OCI-LY7 (cell line): ENCODE results near the gene FMNL2. TPM values are rescaled to one million over a fixed set of nuclear protein-coding genes. Genes with fewer than 3 reads are reported as not detected.

Experiments used
- small RNA-seq: library from RNA; depleted of rRNA; stranded (forward); fragments of <200 nt; gene quantifications from one replicate; pipeline ENCODE3, GENCODE V24; 2014
- total RNA-seq, 2 experiments: library from RNA; depleted of rRNA in 1 of 2; stranded (reverse); fragments of >200 nt in 1 of 2; shearing (Covaris generic) in 1 of 2; gene quantifications; 2 replicates each; pipeline ENCODE4 v1.2.3, GENCODE V29; 2014 to 2022

The FMNL2 gene
- total RNA-seq, 2 experiments from 2014 or later, result 0.03 to 0.21 TPM

Small RNAs within 50 kb of the gene (small RNA-seq; reads per million reads assigned to genes)
- not detected for gene AC012443.1

Other genes with a start within 250 kb of the FMNL2 start
- gene CACNB4, start 236.1 kb upstream of the FMNL2 start, total RNA-seq (2014; rRNA removed; shearing (Covaris generic)), result 0.06 and 0.82 TPM in 2 replicates
- 0.37 and 0.76 TPM in 2 replicates for gene CACNB4, start 236.1 kb upstream of the FMNL2 start, total RNA-seq (2022)
- gene STAM2, start 159.4 kb upstream of the FMNL2 start, total RNA-seq (2014; rRNA removed; shearing (Covaris generic)), result 17.7 and 19.6 TPM in 2 replicates
- 22.1 and 23.4 TPM in 2 replicates for gene STAM2, start 159.4 kb upstream of the FMNL2 start, total RNA-seq (2022)